ENCODE data around the gene SLC12A5. TPM values are rescaled to one million over a fixed set of nuclear protein-coding genes. Genes with fewer than 3 reads are reported as not detected.

Gene SLC12A5
- total RNA-seq, 1 experiment from 2014 or later, result 7.2 TPM

GRCh38 chr20:46050444-46050843 is 21.4 kb downstream of the SLC12A5 start (continued):
- TF ChIP-seq PRDM15 (CRISPR knock-in tag; IDR thresholded peaks at IDR 0.05) (no peak), OVOL2 (CRISPR knock-in tag; IDR thresholded peaks at IDR 0.05; ENCODE audit: borderline replicate concordance) (no peak), CTCF (IDR thresholded peaks at IDR 0.05) (no peak), SMAD4 (CRISPR knock-in tag; IDR thresholded peaks at IDR 0.05) (no peak), EMX1 (CRISPR knock-in tag; IDR thresholded peaks at IDR 0.05) (no peak), ZNF219 (CRISPR knock-in tag; IDR thresholded peaks at IDR 0.05; ENCODE audit: borderline replicate concordance) (no peak), FOXK1 (CRISPR knock-in tag; IDR thresholded peaks at IDR 0.05) (no peak)

- Mint-ChIP-seq H3K27ac (no peak overlapping the region), H3K27me3 (ENCODE audit: low read depth) (peaks cover 30% of the 10 kb centered on the region), H3K9me3 (no peaks in the 10 kb centered on the region), H3K4me1 (no peaks in the 10 kb centered on the region), H3K4me3 (no peak overlapping the region), H3K36me3 (no peaks in the 10 kb centered on the region)
- no peak for TF ChIP-seq NR2C2 (CRISPR knock-in tag; IDR thresholded peaks at IDR 0.05)
- TF ChIP-seq FOXP4 (CRISPR knock-in tag; IDR thresholded peaks at IDR 0.05), result no peak
- no peak for TF ChIP-seq ZNF263 (CRISPR knock-in tag; IDR thresholded peaks at IDR 0.05; ENCODE audit: low read depth)
- no peak for TF ChIP-seq HMGXB4 (CRISPR knock-in tag; IDR thresholded peaks at IDR 0.05)
- TF ChIP-seq TP53 (CRISPR knock-in tag; IDR thresholded peaks at IDR 0.05), result no peak
- TF ChIP-seq E2F5 (CRISPR knock-in tag; IDR thresholded peaks at IDR 0.05), result no peak
- no peak for TF ChIP-seq ATF2 (CRISPR knock-in tag; IDR thresholded peaks at IDR 0.05; ENCODE audit: borderline replicate concordance, low read depth)
- no peak for TF ChIP-seq OVOL2 (CRISPR knock-in tag; IDR thresholded peaks at IDR 0.05; ENCODE audit: borderline replicate concordance)
- no peak for TF ChIP-seq ZNF671 (CRISPR knock-in tag; IDR thresholded peaks at IDR 0.05)
- TF ChIP-seq MXD4 (CRISPR knock-in tag; IDR thresholded peaks at IDR 0.05; ENCODE audit: borderline replicate concordance), result no peak
- TF ChIP-seq ZNF138 (CRISPR knock-in tag; conservative IDR thresholded peaks at IDR 0.05), result no peak
- TF ChIP-seq ATF1 (CRISPR knock-in tag; IDR thresholded peaks at IDR 0.05), result no peak
- TF ChIP-seq MAX (CRISPR knock-in tag; IDR thresholded peaks at IDR 0.05), result no peak
- TF ChIP-seq KAT7 (CRISPR knock-in tag; IDR thresholded peaks at IDR 0.05; ENCODE audit: borderline replicate concordance), result no peak
- no peak for TF ChIP-seq ZNF281 (CRISPR knock-in tag; IDR thresholded peaks at IDR 0.05)
- ChIA-PET CTCF (interaction anchor here (1.1 kb wide), 1 partner anchor 81 kb away, joined by 3 read pairs; no protein-coding TSS in a partner anchor), POLR2A (no interaction called here)
- no peak for DNase-seq (ENCODE audit: low spot score)
- ATAC-seq, result no peak
Measured at GRCh38 chr20:46050885-46051284, 21.9 kb downstream of the SLC12A5 start.
